Measurements from ENCODE around the gene PDXK. TPM values are rescaled to one million over a fixed set of nuclear protein-coding genes. Genes with fewer than 3 reads are reported as not detected.

Gene PDXK
- total RNA-seq, 1 experiment from 2014 or later = 175 TPM

GRCh38 chr21:43731476-43731875 lies 12.5 kb downstream of the PDXK start:
- CTCF ChIA-PET = no interaction called here
- no peaks in the 10 kb centered on the region for H3K9me3 ChIP-seq (ENCODE audit: insufficient read depth, low read depth)
- peaks cover 18% of the 10 kb centered on the region for H3F3A ChIP-seq (ENCODE audit: insufficient read depth, low read depth)
- no peaks in the 10 kb centered on the region for H3K36me3 ChIP-seq (ENCODE audit: low read depth)
- no peak overlapping the region for H2AFZ ChIP-seq
- H3K9me2 ChIP-seq (ENCODE audit: insufficient read depth) = no peaks in the 10 kb centered on the region
- no peak for TF ChIP-seq EZH2 (IDR thresholded peaks at IDR 0.05; ENCODE audit: low read depth)
- TF ChIP-seq, protein P1, sequence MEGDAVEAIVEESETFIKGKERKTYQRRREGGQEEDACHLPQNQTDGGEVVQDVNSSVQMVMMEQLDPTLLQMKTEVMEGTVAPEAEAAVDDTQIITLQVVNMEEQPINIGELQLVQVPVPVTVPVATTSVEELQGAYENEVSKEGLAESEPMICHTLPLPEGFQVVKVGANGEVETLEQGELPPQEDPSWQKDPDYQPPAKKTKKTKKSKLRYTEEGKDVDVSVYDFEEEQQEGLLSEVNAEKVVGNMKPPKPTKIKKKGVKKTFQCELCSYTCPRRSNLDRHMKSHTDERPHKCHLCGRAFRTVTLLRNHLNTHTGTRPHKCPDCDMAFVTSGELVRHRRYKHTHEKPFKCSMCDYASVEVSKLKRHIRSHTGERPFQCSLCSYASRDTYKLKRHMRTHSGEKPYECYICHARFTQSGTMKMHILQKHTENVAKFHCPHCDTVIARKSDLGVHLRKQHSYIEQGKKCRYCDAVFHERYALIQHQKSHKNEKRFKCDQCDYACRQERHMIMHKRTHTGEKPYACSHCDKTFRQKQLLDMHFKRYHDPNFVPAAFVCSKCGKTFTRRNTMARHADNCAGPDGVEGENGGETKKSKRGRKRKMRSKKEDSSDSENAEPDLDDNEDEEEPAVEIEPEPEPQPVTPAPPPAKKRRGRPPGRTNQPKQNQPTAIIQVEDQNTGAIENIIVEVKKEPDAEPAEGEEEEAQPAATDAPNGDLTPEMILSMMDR (conservative IDR thresholded peaks at IDR 0.05) = no peak
- BruUV-seq (replicated peaks) = no TSS peak
- POLR2A ChIA-PET (ENCODE audit: unreplicated experiment) = no interaction called here
- intact Hi-C loops (cut with micrococcal nuclease; ENCODE audit: unreplicated experiment) = no loop called here
- peaks cover 92% of the 10 kb centered on the region for H3K79me2 ChIP-seq (ENCODE audit: low read depth)
- H4K20me1 ChIP-seq (ENCODE audit: insufficient read depth) = peaks cover 47% of the 10 kb centered on the region
- H3K4me1 ChIP-seq (replicated peaks; ENCODE audit: insufficient read depth) = peaks cover 29% of the 10 kb centered on the region
- H3K4me2 ChIP-seq = no peak overlapping the region
- no peak overlapping the region for H3K4me3 ChIP-seq
- no peak for DNase-seq
- H3K27ac ChIP-seq = no peak overlapping the region
- no peaks in the 10 kb centered on the region for H3K27me3 ChIP-seq (ENCODE audit: insufficient read depth, low read depth)

DNA sequence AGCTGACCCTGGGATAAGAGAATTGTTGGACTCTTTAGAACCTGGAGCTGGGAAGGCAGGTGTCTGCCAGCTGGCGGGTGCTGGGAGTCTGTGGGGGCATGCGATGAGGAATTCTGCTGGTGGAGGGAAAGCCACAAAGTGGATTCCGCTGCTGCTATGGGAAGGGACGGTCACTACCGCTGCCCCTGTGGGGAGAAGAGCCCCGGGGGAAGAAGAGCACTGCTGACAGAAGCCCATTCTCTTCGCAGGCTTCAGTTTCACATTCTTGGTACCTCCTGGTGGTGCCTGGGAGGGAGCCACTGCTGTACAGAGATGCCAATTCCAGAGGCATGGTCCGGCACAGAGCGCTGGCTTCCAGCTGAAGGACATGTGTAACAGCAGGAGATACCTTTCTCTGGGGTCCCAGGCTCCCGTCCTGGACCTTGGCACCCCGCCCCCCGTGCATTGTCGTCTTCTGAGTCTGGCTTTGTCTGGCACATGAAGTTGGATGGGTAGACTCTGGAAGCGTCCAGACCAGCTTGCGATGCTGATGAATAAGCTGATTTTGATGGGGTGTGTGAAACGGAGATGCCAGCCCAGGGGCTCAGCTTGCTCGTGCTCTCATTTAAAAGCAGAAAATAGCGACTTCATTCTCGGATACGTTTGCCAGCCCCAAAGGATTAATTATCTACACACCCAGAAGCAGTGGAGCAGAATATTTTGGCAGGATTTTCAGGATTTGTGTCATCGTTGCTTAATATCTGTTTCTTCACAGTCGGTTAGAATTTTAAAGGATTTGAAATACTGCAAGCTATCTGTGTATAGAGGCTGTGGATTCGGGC lies 13.2 kb downstream of the PDXK start:
- H3K4me1 ChIP-seq (replicated peaks; ENCODE audit: insufficient read depth) = peaks cover 23% of the 10 kb centered on the region
- H3K9me2 ChIP-seq (ENCODE audit: insufficient read depth) = no peaks in the 10 kb centered on the region
- H3K27me3 ChIP-seq (ENCODE audit: insufficient read depth, low read depth) = no peaks in the 10 kb centered on the region
- ChIA-PET CTCF (no interaction called here), POLR2A (ENCODE audit: unreplicated experiment) (interaction anchor here (0.6 kb wide), 1 partner anchor 86 kb away, joined by 5 read pairs; no protein-coding TSS in a partner anchor)
- no peaks in the 10 kb centered on the region for H3K9me3 ChIP-seq (ENCODE audit: insufficient read depth, low read depth)
- no peak overlapping the region for H2AFZ ChIP-seq
- H4K20me1 ChIP-seq (ENCODE audit: insufficient read depth) = peaks cover 46% of the 10 kb centered on the region
- H3K4me3 ChIP-seq = no peak overlapping the region
- peaks cover 12% of the 10 kb centered on the region for H3F3A ChIP-seq (ENCODE audit: insufficient read depth, low read depth)
- H3K79me2 ChIP-seq (ENCODE audit: low read depth) = peaks cover 86% of the 10 kb centered on the region
- BruUV-seq (replicated peaks) = no TSS peak
- H3K4me2 ChIP-seq = no peak overlapping the region
- no peak overlapping the region for H3K27ac ChIP-seq
- no peak for DNase-seq
- TF ChIP-seq EZH2 (IDR thresholded peaks at IDR 0.05; ENCODE audit: low read depth) = no peak
- TF ChIP-seq, protein P1 (conservative IDR thresholded peaks at IDR 0.05) = no peak
- intact Hi-C loops (cut with micrococcal nuclease; ENCODE audit: unreplicated experiment) = no loop called here
- no peaks in the 10 kb centered on the region for H3K36me3 ChIP-seq (ENCODE audit: low read depth)

DNA sequence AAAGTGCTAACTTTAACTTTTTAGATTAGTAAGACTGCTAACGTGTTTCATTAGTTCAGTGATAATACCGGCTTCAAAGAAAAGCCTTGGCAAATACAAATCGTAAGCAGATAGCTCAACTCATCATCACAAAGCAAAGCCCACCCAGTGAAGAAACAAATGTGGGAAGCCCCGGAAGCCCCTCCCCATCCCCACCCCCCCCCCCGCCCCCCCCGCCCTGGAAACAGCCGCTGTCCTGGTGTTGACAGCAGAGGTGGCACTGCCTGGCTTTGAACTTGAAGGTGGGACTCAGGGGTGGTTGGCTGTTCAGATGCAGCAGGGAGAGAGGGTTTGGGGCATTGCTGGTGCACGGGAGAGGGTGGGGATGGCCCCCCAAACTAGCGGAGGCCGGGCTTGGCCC lies 14.1 kb downstream of the PDXK start:
- Histone ChIP-seq H3K36me3 (ENCODE audit: low read depth) (no peaks in the 10 kb centered on the region), H3K4me2 (no peak overlapping the region), H3K4me1 (replicated peaks; ENCODE audit: insufficient read depth) (peaks cover 13% of the 10 kb centered on the region), H3K4me3 (no peak overlapping the region), H4K20me1 (ENCODE audit: insufficient read depth) (peaks cover 43% of the 10 kb centered on the region), H3F3A (ENCODE audit: insufficient read depth, low read depth) (peaks cover 2% of the 10 kb centered on the region; the same call in 1 of the 2 replicates), H2AFZ (no peak overlapping the region), H3K27ac (no peak overlapping the region), H3K79me2 (ENCODE audit: low read depth) (peaks cover 77% of the 10 kb centered on the region), H3K27me3 (ENCODE audit: insufficient read depth, low read depth) (no peaks in the 10 kb centered on the region), H3K9me3 (ENCODE audit: insufficient read depth, low read depth) (no peaks in the 10 kb centered on the region), H3K9me2 (ENCODE audit: insufficient read depth) (no peaks in the 10 kb centered on the region)
- intact Hi-C loops (cut with micrococcal nuclease; ENCODE audit: unreplicated experiment) = no loop called here
- DNase-seq = no peak
- no peak for TF ChIP-seq EZH2 (IDR thresholded peaks at IDR 0.05; ENCODE audit: low read depth)
- TF ChIP-seq, protein P1 (conservative IDR thresholded peaks at IDR 0.05) = no peak
- no TSS peak for BruUV-seq (replicated peaks)
- ChIA-PET CTCF (no interaction called here), POLR2A (ENCODE audit: unreplicated experiment) (no interaction called here)

Data from PC-9 (cell line).